Upper lobe of right lung (tissue), 1 donor: ENCODE data around the gene PHPT1. TPM values are rescaled to one million over a fixed set of nuclear protein-coding genes. Genes with fewer than 3 reads are reported as not detected.
A peak's percentile ranks its signal among the peaks of the same experiment; 100 is the strongest.

ENCODE experiments used
- ATAC-seq: fragments of 200-7000 bp; cut with Tn5 transposase; one replicate; pipeline ENCODE4 v1.9.1; 2020; ENCODE audit warnings: mild to moderate bottlenecking, moderate library complexity
- DNase-seq: peaks from one replicate; pipeline ENCODE4 v3.0.0-alpha.2; 2020
- H3K27ac ChIP-seq: fragments of 200-600 bp; one replicate; pipeline ENCODE4 v1.8.0; 2022
- H3K27me3 ChIP-seq: fragments of 200-600 bp; one replicate; pipeline ENCODE4 v1.8.0; 2022; ENCODE audit warnings: mild to moderate bottlenecking
- H3K36me3 ChIP-seq: fragments of 200-600 bp; one replicate; pipeline ENCODE4 v1.8.0; 2022
- H3K4me1 ChIP-seq: fragments of 200-600 bp; one replicate; pipeline ENCODE4 v1.8.0; 2022
- H3K4me3 ChIP-seq: fragments of 200-600 bp; one replicate; pipeline ENCODE4 v1.8.0; 2022; ENCODE audit warnings: mild to moderate bottlenecking
- H3K9me3 ChIP-seq: fragments of 200-600 bp; one replicate; pipeline ENCODE4 v1.8.0; 2022
- CTCF ChIP-seq: fragments of 200-600 bp; IDR thresholded peaks from one replicate; pipeline ENCODE4 v1.8.0; 2022; ENCODE audit warnings: antibody characterized with exemption
- intact Hi-C: fragments of 100-400 bp; cut with DNase I; formaldehyde crosslinking; loops from one replicate; pipeline ENCODE4 v1.11.0; 2022
- total RNA-seq: library from RNA; stranded (reverse); fragmentation: NEBNext Ultra II Directional; extraction: Animal tissue kit (Norgen Biotek cat#: 25700); gene quantifications from one replicate; pipeline ENCODE4 v1.2.1, GENCODE V29; 2021
- donor health status: DM: no; HTN: yes; CAD: no; lungs with severe emphysema.

PHPT1 gene
- total RNA-seq, 1 donor from 2014 or later: 82.1 TPM

DNA sequence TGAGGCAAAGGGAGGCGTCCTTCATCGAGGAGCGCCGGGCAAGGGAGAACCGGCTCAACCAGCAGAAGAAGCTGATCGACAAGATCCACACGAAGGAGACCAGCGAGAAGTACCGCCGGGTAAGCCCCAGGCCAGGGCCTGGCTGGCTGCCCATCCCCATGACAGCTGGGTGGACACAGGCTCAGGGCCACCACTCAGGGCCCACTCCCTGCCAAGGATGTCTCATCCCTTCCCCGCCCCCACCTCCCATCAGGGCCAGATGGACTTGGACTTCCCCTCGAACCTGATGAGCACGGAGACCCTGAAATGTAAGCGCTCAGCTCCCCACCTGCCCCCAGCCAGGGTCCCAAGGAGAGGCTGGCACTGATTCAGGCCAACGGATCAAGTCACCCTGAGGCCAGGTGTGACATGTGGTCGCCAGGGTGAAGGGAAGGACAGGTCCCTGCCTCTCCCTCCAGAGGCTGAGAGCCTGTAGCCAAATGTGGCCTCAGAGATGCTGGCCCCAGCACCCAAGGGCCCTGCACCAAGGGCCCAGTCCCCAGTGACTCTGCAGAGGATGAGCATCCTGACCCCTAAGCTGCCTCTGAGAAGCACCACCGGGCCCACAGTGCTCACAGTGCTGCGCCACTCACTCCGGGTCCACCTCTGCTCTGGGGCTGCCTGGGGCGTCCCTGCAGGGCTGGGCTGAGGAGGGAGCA is 44.6 kb upstream of the PHPT1 start:
- Histone ChIP-seq H3K4me1 (peaks cover 40% of the 10 kb centered on the region), H3K4me3 (no peak overlapping the region), H3K36me3 (no peaks in the 10 kb centered on the region), H3K27ac (no peak overlapping the region), H3K27me3 (peaks cover 16% of the 10 kb centered on the region), H3K9me3 (no peaks in the 10 kb centered on the region)
- TF ChIP-seq CTCF: no peak
- no peak for DNase-seq
- ATAC-seq: no peak
- intact Hi-C loops: no loop called here

GRCh38 chr9:136805207-136805740 is 43.9 kb upstream of the PHPT1 start:
- no peak for TF ChIP-seq CTCF
- no peaks in the 10 kb centered on the region for H3K36me3 ChIP-seq
- DNase-seq: no peak
- ATAC-seq: no peak
- no peak overlapping the region for H3K4me3 ChIP-seq
- H3K27ac ChIP-seq: no peak overlapping the region
- no peaks in the 10 kb centered on the region for H3K9me3 ChIP-seq
- peaks cover 38% of the 10 kb centered on the region for H3K4me1 ChIP-seq
- intact Hi-C loops: no loop called here
- peaks cover 10% of the 10 kb centered on the region for H3K27me3 ChIP-seq

- peak; percentile 59 for DNase-seq
- peaks cover 5% of the 10 kb centered on the region for H3K27me3 ChIP-seq
- no peak for ATAC-seq
- TF ChIP-seq CTCF: no peak
- H3K4me3 ChIP-seq: no peak overlapping the region
- intact Hi-C loops: no loop called here
- peaks cover 34% of the 10 kb centered on the region for H3K4me1 ChIP-seq
- H3K27ac ChIP-seq: no peak overlapping the region
- H3K36me3 ChIP-seq: peaks cover 4% of the 10 kb centered on the region
- H3K9me3 ChIP-seq: no peaks in the 10 kb centered on the region
Measured at GRCh38 chr9:136806067-136806466, 43.1 kb upstream of the PHPT1 start.

DNA sequence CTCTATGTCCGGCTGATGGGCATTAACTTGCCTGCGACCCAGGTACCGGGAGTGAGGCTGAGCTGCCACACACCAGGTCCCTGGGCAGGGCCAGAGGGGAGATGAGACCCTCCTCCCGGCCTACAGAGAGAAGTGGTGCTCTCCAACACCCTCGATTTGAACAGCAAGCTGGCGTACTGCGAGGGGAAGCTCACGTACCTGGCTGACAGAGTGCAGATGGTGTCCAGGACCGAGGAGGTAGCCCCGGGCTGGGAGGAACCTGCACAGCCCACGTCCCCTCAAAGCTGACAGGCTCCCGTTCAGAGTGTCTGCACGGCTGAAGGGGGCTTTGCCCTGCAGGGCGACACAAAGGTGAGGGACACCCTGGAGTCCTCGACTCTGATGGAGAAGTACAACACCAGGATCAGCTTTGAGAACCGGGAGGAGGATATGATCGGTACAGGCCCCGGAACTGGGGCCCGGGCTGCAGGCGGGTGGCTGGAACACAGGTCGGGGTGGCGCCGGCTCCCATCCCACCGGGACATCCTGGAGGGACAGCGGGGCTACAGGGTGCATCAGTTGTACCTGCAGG is 42.5 kb upstream of the PHPT1 start:
- no peak for TF ChIP-seq CTCF
- Histone ChIP-seq H3K4me3 (peak overlapping the region; percentile 82), H3K36me3 (peaks cover 6% of the 10 kb centered on the region), H3K27ac (peak overlapping the region; percentile 91), H3K9me3 (no peaks in the 10 kb centered on the region), H3K4me1 (peaks cover 30% of the 10 kb centered on the region), H3K27me3 (no peaks in the 10 kb centered on the region)
- peak; percentile 57 for DNase-seq
- intact Hi-C loops: no loop called here
- no peak for ATAC-seq

GRCh38 chr9:136807281-136808074 is 41.7 kb upstream of the PHPT1 start, which contains the start of gene RABL6:
Gene RABL6 (plus strand): TSS chr9:136807948. CDS start chr9:136808197, 249 bp downstream.
- H3K9me3 ChIP-seq: no peaks in the 10 kb centered on the region
- intact Hi-C loops: no loop called here
- H3K4me3 ChIP-seq: peak within 1 kb of the TSS; percentile 85
- ATAC-seq: peak; percentile 92
- peaks cover 7% of the 10 kb centered on the region for H3K36me3 ChIP-seq
- H3K27ac ChIP-seq: peak within 1 kb of the TSS; percentile 91
- peaks cover 30% of the 10 kb centered on the region for H3K4me1 ChIP-seq
- no peak for TF ChIP-seq CTCF
- H3K27me3 ChIP-seq: no peaks in the 10 kb centered on the region
- DNase-seq: peak; percentile 90
